Osteoblast (primary cell): Measurements from ENCODE around the gene LGALS7B. TPM values are rescaled to one million over a fixed set of nuclear protein-coding genes. Genes with fewer than 3 reads are reported as not detected.
A peak's percentile ranks its signal among the peaks of the same experiment; 100 is the strongest.
"Not testable (repeated sequence)": the region's sequence is repeated elsewhere in the genome, so short reads cannot be mapped to it uniquely, and the experiment has no call there.

Experiments used
- DNase-seq: peaks from one replicate; pipeline ENCODE4 v3.0.0; 2011; ENCODE audit warnings: low spot score, mixed read lengths; ENCODE audit not compliant: insufficient read length; ENCODE audit errors: missing footprints
- H2AFZ ChIP-seq: 2 replicates; pipeline ENCODE4 v1.6.0; 2011; ENCODE audit warnings: mild to moderate bottlenecking, low read length
- H3K27ac ChIP-seq: 2 replicates; pipeline ENCODE4 v1.5.1; 2011; ENCODE audit warnings: mild to moderate bottlenecking, low read depth, low read length, moderate library complexity
- H3K27me3 ChIP-seq: 2 replicates; pipeline ENCODE4 v1.6.0; 2012; ENCODE audit warnings: mild to moderate bottlenecking, control low read depth, inconsistent platforms, low read length, moderate library complexity; ENCODE audit not compliant: insufficient read depth
- H3K36me3 ChIP-seq: 2 replicates; pipeline ENCODE4 v1.5.1; 2011; ENCODE audit warnings: mild to moderate bottlenecking, low read length, control low read depth, moderate library complexity; ENCODE audit not compliant: insufficient read depth
- H3K4me1 ChIP-seq: 2 replicates; pipeline ENCODE4 v1.5.1; 2011; ENCODE audit warnings: mild to moderate bottlenecking, low read length, control low read depth, moderate library complexity; ENCODE audit not compliant: insufficient read depth
- H3K4me2 ChIP-seq: 2 replicates; pipeline ENCODE4 v1.6.0; 2011; ENCODE audit warnings: mild to moderate bottlenecking, low read length; ENCODE audit not compliant: insufficient read depth
- H3K4me3 ChIP-seq: fragments of 200-600 bp; sonication (generic); 3 replicates; pipeline ENCODE4 v1.5.1; 2012; ENCODE audit warnings: mild to moderate bottlenecking, low read length, inconsistent platforms; ENCODE audit not compliant: insufficient read depth
- H3K79me2 ChIP-seq: 2 replicates; pipeline ENCODE4 v1.6.0; 2012; ENCODE audit warnings: mild to moderate bottlenecking, low read length, control low read depth, inconsistent platforms; ENCODE audit not compliant: insufficient read depth
- H3K9me3 ChIP-seq: 2 replicates; pipeline ENCODE4 v1.5.1; 2011; ENCODE audit warnings: low read depth, low read length, control low read depth
- H4K20me1 ChIP-seq: 2 replicates; pipeline ENCODE4 v1.6.0; 2012; ENCODE audit warnings: mild to moderate bottlenecking, low read length, control low read depth; ENCODE audit not compliant: insufficient read depth
- total RNA-seq: library from RNA; depleted of rRNA; stranded (reverse); fragments of >200 nt; gene quantifications from 2 replicates; pipeline ENCODE4 v1.2.3, GENCODE V29; 2012
- TF ChIP-seq, protein P1 (sequence below): IDR thresholded peaks from 2 replicates; pipeline ENCODE4 v1.5.1; 2011; ENCODE audit warnings: mild to moderate bottlenecking, low read depth, low read length, moderate library complexity; ENCODE audit errors: extremely low read depth

Gene LGALS7B
- total RNA-seq, 1 donor = not detected

DNA sequence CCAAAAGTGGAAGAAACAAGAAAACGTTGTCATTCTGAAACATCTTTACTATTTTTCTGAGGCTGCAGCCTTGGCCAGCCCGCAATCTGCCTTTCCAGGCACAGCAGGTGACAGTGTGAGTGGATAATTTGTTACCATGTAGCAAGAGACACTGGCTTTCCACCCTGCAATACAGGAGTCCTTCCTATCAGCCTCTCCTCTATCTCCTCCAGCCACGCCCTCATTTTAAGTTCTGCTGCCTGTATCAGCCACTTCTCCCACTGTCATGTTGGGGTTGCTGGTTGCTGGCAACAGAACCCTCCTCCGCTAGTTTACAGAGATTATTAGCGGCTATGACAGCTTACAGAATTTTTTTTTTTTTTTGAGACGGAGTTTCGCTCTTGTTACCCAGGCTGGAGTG lies 7.9 kb upstream of the LGALS7B start:
- Histone ChIP-seq H3K27ac (no peak overlapping the region), H2AFZ (no peak overlapping the region), H3K4me3 (no peak overlapping the region), H3K36me3 (no peaks in the 10 kb centered on the region), H3K4me1 (no peaks in the 10 kb centered on the region), H4K20me1 (no peaks in the 10 kb centered on the region), H3K27me3 (peaks cover 13% of the 10 kb centered on the region), H3K4me2 (no peak overlapping the region), H3K79me2 (no peaks in the 10 kb centered on the region), H3K9me3 (no peaks in the 10 kb centered on the region)
- DNase-seq = peak; percentile 17
- TF ChIP-seq, protein P1, sequence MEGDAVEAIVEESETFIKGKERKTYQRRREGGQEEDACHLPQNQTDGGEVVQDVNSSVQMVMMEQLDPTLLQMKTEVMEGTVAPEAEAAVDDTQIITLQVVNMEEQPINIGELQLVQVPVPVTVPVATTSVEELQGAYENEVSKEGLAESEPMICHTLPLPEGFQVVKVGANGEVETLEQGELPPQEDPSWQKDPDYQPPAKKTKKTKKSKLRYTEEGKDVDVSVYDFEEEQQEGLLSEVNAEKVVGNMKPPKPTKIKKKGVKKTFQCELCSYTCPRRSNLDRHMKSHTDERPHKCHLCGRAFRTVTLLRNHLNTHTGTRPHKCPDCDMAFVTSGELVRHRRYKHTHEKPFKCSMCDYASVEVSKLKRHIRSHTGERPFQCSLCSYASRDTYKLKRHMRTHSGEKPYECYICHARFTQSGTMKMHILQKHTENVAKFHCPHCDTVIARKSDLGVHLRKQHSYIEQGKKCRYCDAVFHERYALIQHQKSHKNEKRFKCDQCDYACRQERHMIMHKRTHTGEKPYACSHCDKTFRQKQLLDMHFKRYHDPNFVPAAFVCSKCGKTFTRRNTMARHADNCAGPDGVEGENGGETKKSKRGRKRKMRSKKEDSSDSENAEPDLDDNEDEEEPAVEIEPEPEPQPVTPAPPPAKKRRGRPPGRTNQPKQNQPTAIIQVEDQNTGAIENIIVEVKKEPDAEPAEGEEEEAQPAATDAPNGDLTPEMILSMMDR = no peak

DNA sequence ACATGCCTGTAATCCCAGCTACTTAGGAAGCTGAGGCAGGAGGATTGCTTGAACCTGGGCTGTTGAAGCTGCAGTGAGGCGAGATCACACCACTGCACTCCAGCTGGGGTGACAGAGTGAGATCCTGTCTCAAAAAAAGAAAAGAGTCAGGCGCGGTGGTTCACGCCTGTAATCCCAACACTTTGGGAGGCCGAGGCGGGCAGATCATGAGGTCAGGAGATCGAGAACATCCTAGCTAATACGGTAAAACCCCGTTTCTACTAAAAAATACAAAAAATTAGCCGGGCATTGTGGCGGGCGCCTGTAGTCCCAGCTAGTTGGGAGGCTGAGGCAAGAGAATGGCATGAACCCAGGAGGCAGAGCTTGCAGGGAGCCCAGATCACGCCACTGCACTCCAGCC lies 6.8 kb upstream of the LGALS7B start:
- H2AFZ ChIP-seq, H3K79me2 ChIP-seq, H4K20me1 ChIP-seq, H3K9me3 ChIP-seq, H3K4me2 ChIP-seq, H3K27ac ChIP-seq, H3K4me3 ChIP-seq, H3K36me3 ChIP-seq, H3K4me1 ChIP-seq, DNase-seq: not testable (repeated sequence)
- peaks cover 13% of the 10 kb centered on the region for H3K27me3 ChIP-seq

DNA sequence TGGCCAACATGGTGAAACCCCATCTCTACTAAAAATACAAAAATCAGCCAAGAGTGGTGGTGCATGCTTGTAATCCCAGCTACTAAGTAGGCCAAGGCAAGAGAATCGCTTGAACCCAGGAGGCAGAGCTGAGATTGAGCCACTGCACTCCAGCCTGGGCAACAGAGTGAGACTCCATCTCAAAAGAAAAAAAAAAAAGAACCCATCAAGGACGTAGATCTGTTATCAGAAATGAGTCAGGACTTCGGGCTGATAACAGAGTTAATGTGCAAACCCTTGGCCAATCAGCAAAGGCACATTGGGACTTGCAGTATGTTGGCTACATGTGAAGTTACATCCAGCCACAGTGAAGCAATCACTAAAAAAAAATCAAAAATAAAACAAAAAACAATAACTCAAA lies 4.8 kb upstream of the LGALS7B start:
- no peaks in the 10 kb centered on the region for H4K20me1 ChIP-seq
- H3K36me3 ChIP-seq = no peaks in the 10 kb centered on the region
- H3K27ac ChIP-seq = no peak overlapping the region
- no peak overlapping the region for H3K4me2 ChIP-seq
- H3K4me3 ChIP-seq = no peak overlapping the region
- H3K4me1 ChIP-seq = no peaks in the 10 kb centered on the region
- TF ChIP-seq, protein P1 = no peak
- no peaks in the 10 kb centered on the region for H3K79me2 ChIP-seq
- no peak overlapping the region for H2AFZ ChIP-seq
- no peaks in the 10 kb centered on the region for H3K9me3 ChIP-seq
- DNase-seq = no peak
- H3K27me3 ChIP-seq = peaks cover 8% of the 10 kb centered on the region

GRCh38 chr19:38785187-38785699 lies 3.8 kb upstream of the LGALS7B start:
- TF ChIP-seq, protein P1 = no peak
- H3K4me2 ChIP-seq = no peak overlapping the region
- H3K36me3 ChIP-seq = no peaks in the 10 kb centered on the region
- no peak overlapping the region for H2AFZ ChIP-seq
- no peaks in the 10 kb centered on the region for H4K20me1 ChIP-seq
- no peaks in the 10 kb centered on the region for H3K79me2 ChIP-seq
- no peak for DNase-seq
- H3K27ac ChIP-seq = no peak overlapping the region
- H3K4me1 ChIP-seq = no peaks in the 10 kb centered on the region
- no peak overlapping the region for H3K4me3 ChIP-seq
- no peaks in the 10 kb centered on the region for H3K9me3 ChIP-seq
- H3K27me3 ChIP-seq = peaks cover 8% of the 10 kb centered on the region

DNA sequence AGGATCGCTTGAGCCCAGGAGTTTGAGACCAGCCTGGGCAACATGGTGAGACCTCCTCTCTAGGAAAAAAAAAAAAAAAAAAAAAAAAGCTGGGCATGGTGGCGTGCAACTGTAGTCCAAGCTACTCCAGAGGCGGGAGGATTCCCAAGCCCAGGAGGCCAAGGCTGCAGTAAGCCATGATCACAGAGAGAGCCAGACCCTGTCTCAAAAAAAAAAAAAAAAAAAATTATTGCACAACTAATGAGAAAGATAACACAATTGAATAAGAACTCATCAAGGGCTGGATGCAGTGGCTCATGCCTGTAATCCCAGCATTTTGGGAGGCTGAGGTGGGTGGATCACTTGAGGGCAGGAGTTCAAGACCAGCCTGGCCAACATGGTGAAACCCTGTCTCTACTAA lies 2.9 kb upstream of the LGALS7B start:
- not testable (repeated sequence) for H3K27me3 ChIP-seq, H3K9me3 ChIP-seq, H3K4me2 ChIP-seq, H3K27ac ChIP-seq, H2AFZ ChIP-seq, H3K4me3 ChIP-seq, H3K36me3 ChIP-seq, H3K4me1 ChIP-seq, H3K79me2 ChIP-seq, DNase-seq, H4K20me1 ChIP-seq
